DND-41 (cell line): ENCODE results near the gene CHN1.

Experiments used
- ATAC-seq: fragments of 200-7000 bp; cut with Tn5 transposase; 3 replicates; pipeline ENCODE4 v1.9.1; 2021; ENCODE audit warnings: low read depth; ENCODE audit not compliant: insufficient read depth
- DNase-seq: peaks from one replicate; pipeline ENCODE4 v3.0.0-alpha.2; 2020
- H2AFZ ChIP-seq: 2 replicates; pipeline ENCODE4 v1.6.0; 2012; ENCODE audit warnings: low read depth, low read length
- H3K27ac ChIP-seq: 2 replicates; pipeline ENCODE4 v1.5.1; 2012; ENCODE audit warnings: low read length, inconsistent platforms
- H3K27me3 ChIP-seq: fragments of 200-600 bp; sonication (generic); 2 replicates; pipeline ENCODE4 v1.6.0; 2012; ENCODE audit warnings: low read length, mild to moderate bottlenecking, inconsistent platforms; ENCODE audit not compliant: insufficient read depth, poor library complexity
- H3K36me3 ChIP-seq: 2 replicates; pipeline ENCODE4 v1.5.1; 2012; ENCODE audit warnings: low read length, inconsistent platforms; ENCODE audit not compliant: insufficient read depth
- H3K4me1 ChIP-seq: 2 replicates; pipeline ENCODE4 v1.5.1; 2012; ENCODE audit warnings: mild to moderate bottlenecking, low read length; ENCODE audit not compliant: insufficient read depth
- H3K4me2 ChIP-seq: 2 replicates; pipeline ENCODE4 v1.6.0; 2012; ENCODE audit warnings: mild to moderate bottlenecking, moderate library complexity, low read length, inconsistent platforms; ENCODE audit not compliant: insufficient read depth
- H3K4me3 ChIP-seq, 2 experiments: fragments of 200-600 bp in 1 of 2; shearing (Covaris generic) in 1 of 2; 2 replicates each; pipeline ENCODE4 v1.5.1; 2012 to 2016; ENCODE audit warnings: inconsistent platforms in 2 of 2, low read length in 2 of 2, mild to moderate bottlenecking in 2 of 2, low read depth in 1 of 2, moderate library complexity in 1 of 2
- H3K79me2 ChIP-seq: 2 replicates; pipeline ENCODE4 v1.6.0; 2012; ENCODE audit warnings: low read length, inconsistent platforms; ENCODE audit not compliant: insufficient read depth
- H3K9ac ChIP-seq: 2 replicates; pipeline ENCODE4 v1.6.0; 2012; ENCODE audit warnings: low read depth, mild to moderate bottlenecking, inconsistent platforms, low read length, moderate library complexity
- H3K9me3 ChIP-seq: 2 replicates; pipeline ENCODE4 v1.5.1; 2012; ENCODE audit warnings: low read length, moderate library complexity, mild to moderate bottlenecking, inconsistent platforms; ENCODE audit not compliant: insufficient read depth, severe bottlenecking
- H4K20me1 ChIP-seq: 2 replicates; pipeline ENCODE4 v1.6.0; 2012; ENCODE audit warnings: low read length; ENCODE audit not compliant: insufficient read depth
- CTCF ChIP-seq: IDR thresholded peaks from 2 replicates; pipeline ENCODE4 v1.5.1; 2012; ENCODE audit warnings: borderline replicate concordance, low read length, moderate library complexity, mild to moderate bottlenecking; ENCODE audit not compliant: poor library complexity, severe bottlenecking; ENCODE audit errors: extremely low read depth
- EZH2 ChIP-seq: IDR thresholded peaks from 3 replicates; pipeline ENCODE4 v1.6.1; 2012; ENCODE audit warnings: borderline replicate concordance, low read depth, mild to moderate bottlenecking, moderate library complexity, low read length, inconsistent platforms; ENCODE audit not compliant: severe bottlenecking

CHN1 gene

GRCh38 chr2:174908284-174908683 is 96.9 kb downstream of the CHN1 start:
- Histone ChIP-seq H3K9me3 (no peaks in the 10 kb centered on the region), H3K79me2 (no peaks in the 10 kb centered on the region), H3K4me1 (peaks cover 1% of the 10 kb centered on the region), H3K27me3 (no peaks in the 10 kb centered on the region), H2AFZ (no peak overlapping the region), H3K4me3 (no peak overlapping the region), H3K9ac (no peak overlapping the region), H3K27ac (no peak overlapping the region), H3K4me2 (no peak overlapping the region), H4K20me1 (no peaks in the 10 kb centered on the region), H3K36me3 (no peaks in the 10 kb centered on the region)
- no peak for ATAC-seq
- no peak for DNase-seq
- TF ChIP-seq CTCF: no peak
- TF ChIP-seq EZH2: no peak

GRCh38 chr2:174903264-174903556 is 102.0 kb downstream of the CHN1 start:
- Histone ChIP-seq H3K4me1 (peaks cover 21% of the 10 kb centered on the region), H2AFZ (peak overlapping the region; percentile 54; the same call in 1 of the 2 replicates), H3K36me3 (no peaks in the 10 kb centered on the region), H3K4me3 (no peak overlapping the region), H3K79me2 (no peaks in the 10 kb centered on the region), H3K9me3 (no peaks in the 10 kb centered on the region), H3K27ac (peak overlapping the region; percentile 63), H4K20me1 (no peaks in the 10 kb centered on the region), H3K27me3 (no peaks in the 10 kb centered on the region), H3K4me2 (peak overlapping the region; percentile 37; the same call in 1 of the 2 replicates), H3K9ac (no peak overlapping the region)
- no peak for TF ChIP-seq EZH2
- TF ChIP-seq CTCF: no peak
- DNase-seq: no peak
- no peak for ATAC-seq

GRCh38 chr2:174902506-174903263 is 102.5 kb downstream of the CHN1 start:
- DNase-seq (no peak), ATAC-seq (peak; percentile 96)
- peaks cover 21% of the 10 kb centered on the region for H3K4me1 ChIP-seq
- H3K36me3 ChIP-seq: no peaks in the 10 kb centered on the region
- TF ChIP-seq CTCF (no peak), EZH2 (no peak)
- no peaks in the 10 kb centered on the region for H3K9me3 ChIP-seq
- H3K9ac ChIP-seq: no peak overlapping the region
- no peaks in the 10 kb centered on the region for H3K27me3 ChIP-seq
- peak overlapping the region; percentile 63 for H3K27ac ChIP-seq
- no peaks in the 10 kb centered on the region for H4K20me1 ChIP-seq
- H2AFZ ChIP-seq: peak overlapping the region; percentile 54; the same call in 1 of the 2 replicates
- H3K4me2 ChIP-seq: peak overlapping the region; percentile 37
- no peak overlapping the region for H3K4me3 ChIP-seq
- no peaks in the 10 kb centered on the region for H3K79me2 ChIP-seq
